HAP-1 (cell line): ENCODE results near the gene PWWP2A.
"Not testable (repeated sequence)": the region's sequence is repeated elsewhere in the genome, so short reads cannot be mapped to it uniquely, and the experiment has no call there.

ENCODE experiments used
- DNase-seq, 2 experiments: peaks; one replicate each; pipeline ENCODE4 v3.0.0-alpha.2; 2016 to 2020; ENCODE audit warnings: low spot score in 2 of 2
- H3K27me3 ChIP-seq: fragments of 250-450 bp; sonication (Bioruptor Pico); 2 replicates; pipeline ENCODE4 v1.5.1; 2020; ENCODE audit warnings: low read depth, mild to moderate bottlenecking, moderate library complexity
- H3K36me3 ChIP-seq: fragments of 250-450 bp; sonication (Bioruptor Pico); replicated peaks from 2 replicates; pipeline ENCODE4 v1.5.1; 2020; ENCODE audit warnings: mild to moderate bottlenecking
- H3K4me1 ChIP-seq: fragments of 250-450 bp; sonication (Bioruptor Pico); 2 replicates; pipeline ENCODE4 v1.5.1; 2020; ENCODE audit warnings: mild to moderate bottlenecking
- H3K4me3 ChIP-seq: fragments of 250-450 bp; sonication (Bioruptor Pico); 2 replicates; pipeline ENCODE4 v1.5.1; 2020; ENCODE audit warnings: mild to moderate bottlenecking, moderate library complexity
- H3K9me3 ChIP-seq: fragments of 250-450 bp; sonication (Bioruptor Pico); 2 replicates; pipeline ENCODE4 v1.5.1; 2020; ENCODE audit warnings: mild to moderate bottlenecking, moderate library complexity
- in situ Hi-C: fragments of 300-500 bp; cut with MboI; formaldehyde crosslinking; loops from 3 replicates; pipeline ENCODE4 v1.14.3; 2020; ENCODE audit warnings: low sequenced_read_pairs, inconsistent platforms, mixed read lengths

The PWWP2A gene

DNA sequence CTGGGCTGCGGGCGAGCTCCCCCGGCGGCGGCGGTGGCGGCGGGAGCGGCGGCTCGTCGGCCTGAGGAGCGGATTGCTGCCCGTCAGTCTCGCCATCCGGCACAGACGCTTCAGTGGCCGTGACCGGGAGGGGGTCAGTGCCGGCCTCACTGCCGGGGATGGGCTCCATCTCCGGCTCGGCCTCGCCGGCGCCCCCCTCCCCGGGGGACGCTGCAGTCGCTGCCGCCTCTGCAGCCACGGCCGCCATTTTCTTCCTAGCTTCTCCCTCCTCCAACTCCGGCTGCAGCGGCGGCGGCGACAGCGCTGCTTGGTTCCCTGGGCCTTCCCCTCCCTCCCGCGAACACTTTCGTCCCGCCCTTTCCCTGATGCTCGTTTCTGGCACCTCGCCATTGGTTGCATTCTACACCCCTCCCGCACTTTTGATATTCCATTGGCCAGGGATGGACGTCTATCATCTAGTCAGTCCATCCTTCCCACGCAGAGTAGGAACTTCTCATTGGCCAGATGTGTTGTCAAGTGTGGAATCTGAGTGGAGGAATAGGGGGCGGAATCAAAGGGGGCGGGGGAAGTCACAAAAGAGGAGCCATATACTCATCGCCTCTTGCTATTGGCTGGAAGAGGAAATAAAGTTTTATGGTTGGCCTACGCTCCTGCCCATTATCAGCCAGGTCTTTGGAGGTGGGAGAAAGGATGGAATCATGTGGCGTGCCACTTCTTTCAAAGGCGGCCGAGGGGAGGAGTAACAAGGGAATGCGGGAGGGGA is at the start of gene PWWP2A:
TSS of gene PWWP2A (minus strand) at position 309 of the 763 bp plus-strand sequence. CDS start at position 247, 62 bp downstream.
- Histone ChIP-seq H3K4me3 (peak within 1 kb of the TSS; percentile 84), H3K4me1 (no peaks in the 10 kb centered on the region), H3K27me3 (no peaks in the 10 kb centered on the region), H3K9me3 (no peaks in the 10 kb centered on the region), H3K36me3 (peaks cover 17% of the 10 kb centered on the region)
- in situ Hi-C loops: no loop called here
- peak; percentile 99 for DNase-seq

DNA sequence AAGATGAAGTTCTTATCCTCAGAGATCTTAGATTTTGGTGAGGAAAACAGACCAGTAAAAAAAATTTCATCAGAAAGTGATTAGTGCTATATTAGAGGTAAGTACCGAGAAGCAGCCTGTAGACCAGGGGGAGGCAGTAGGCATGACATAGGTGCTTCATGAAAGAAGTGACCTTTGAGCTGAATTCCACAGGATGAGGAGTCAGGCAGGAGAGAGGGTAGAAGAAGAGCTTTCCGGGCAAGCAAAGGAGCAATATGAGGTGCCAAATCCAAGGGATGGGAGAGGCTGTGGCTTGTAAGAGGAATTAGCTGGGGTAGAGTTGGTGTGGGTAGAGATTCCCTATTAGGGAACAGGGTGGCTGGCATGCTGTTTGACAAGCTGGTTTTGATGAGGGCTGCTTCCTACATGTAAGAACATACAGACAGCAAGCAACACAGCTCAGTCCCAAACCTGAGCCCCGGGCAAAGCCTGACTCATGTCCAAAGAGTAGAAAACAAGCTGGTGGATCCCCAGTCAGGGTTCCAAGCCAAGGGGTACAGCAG is 48.4 kb upstream of the PWWP2A start:
- H3K27me3 ChIP-seq: no peaks in the 10 kb centered on the region
- H3K36me3 ChIP-seq: no peaks in the 10 kb centered on the region
- peaks cover 25% of the 10 kb centered on the region for H3K4me1 ChIP-seq
- no peak for DNase-seq
- no peak overlapping the region for H3K4me3 ChIP-seq
- in situ Hi-C loops: no loop called here
- no peaks in the 10 kb centered on the region for H3K9me3 ChIP-seq

- in situ Hi-C loops: no loop called here
- no peaks in the 10 kb centered on the region for H3K27me3 ChIP-seq
- no peaks in the 10 kb centered on the region for H3K36me3 ChIP-seq
- DNase-seq: no peak
- peaks cover 25% of the 10 kb centered on the region for H3K4me1 ChIP-seq
- H3K4me3 ChIP-seq: no peak overlapping the region
- H3K9me3 ChIP-seq: no peaks in the 10 kb centered on the region
Observed at GRCh38 chr5:160166973-160167623, 47.8 kb upstream of the PWWP2A start.

GRCh38 chr5:160166069-160166972 is 47.1 kb upstream of the PWWP2A start:
- Histone ChIP-seq H3K4me1 (peaks cover 22% of the 10 kb centered on the region), H3K4me3 (no peak overlapping the region)
- in situ Hi-C loops: no loop called here

DNA sequence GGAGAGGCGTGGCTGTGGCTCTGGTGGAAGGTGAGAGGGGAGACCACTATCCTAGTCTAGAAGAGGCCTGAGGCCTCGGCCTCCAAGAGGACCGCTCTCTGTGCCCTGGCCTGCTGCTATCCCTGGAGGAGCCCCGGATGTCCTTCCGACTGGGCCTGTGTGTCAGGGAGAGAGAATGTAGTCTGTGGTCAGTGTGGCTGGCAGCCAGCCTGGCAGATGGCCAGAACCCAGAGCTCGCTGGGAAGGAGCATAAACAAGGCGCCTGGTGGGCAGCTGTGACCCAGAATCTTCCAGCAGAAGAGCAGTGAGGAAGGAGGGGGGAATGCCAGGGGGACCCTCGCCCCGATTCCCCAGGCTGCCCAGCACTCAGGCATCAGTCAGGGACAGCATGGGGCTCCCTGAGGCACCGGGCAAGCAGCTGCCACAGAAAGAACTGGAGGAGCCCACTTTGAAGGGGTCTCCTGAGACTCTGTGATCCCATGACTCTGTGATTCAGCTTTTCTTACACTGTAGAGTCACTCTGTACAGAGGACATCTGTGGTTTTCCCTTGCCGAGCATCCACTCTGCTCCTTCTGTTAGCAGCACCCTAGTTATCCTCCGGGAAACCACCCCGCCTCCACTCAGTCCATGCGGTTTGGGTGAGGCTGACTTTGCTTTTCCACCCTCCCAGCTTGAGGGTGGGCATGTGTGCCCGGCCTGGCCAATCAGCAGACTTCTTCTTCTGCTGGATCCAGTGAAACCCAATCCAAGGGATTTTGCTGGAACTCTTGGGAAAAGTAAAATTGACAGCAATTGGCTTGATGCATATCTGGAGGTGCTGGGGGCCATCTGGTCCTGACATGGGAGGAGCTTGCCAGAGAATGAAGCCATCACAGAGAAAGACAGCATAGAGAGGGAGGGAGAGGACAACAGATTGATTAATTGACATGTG is 46.2 kb upstream of the PWWP2A start:
- Histone ChIP-seq H3K4me1 (peaks cover 27% of the 10 kb centered on the region), H3K9me3 (no peaks in the 10 kb centered on the region), H3K4me3 (no peak overlapping the region), H3K36me3 (no peaks in the 10 kb centered on the region), H3K27me3 (no peaks in the 10 kb centered on the region)
- DNase-seq: peak; percentile 67 to 73
- in situ Hi-C loops: no loop called here

More at GRCh38 chr5:160166069-160166972, 47.1 kb upstream of the PWWP2A start:
- peak; percentile 63 to 95 for DNase-seq
- Histone ChIP-seq H3K36me3 (no peaks in the 10 kb centered on the region), H3K9me3 (no peaks in the 10 kb centered on the region), H3K27me3 (no peaks in the 10 kb centered on the region)

DNA sequence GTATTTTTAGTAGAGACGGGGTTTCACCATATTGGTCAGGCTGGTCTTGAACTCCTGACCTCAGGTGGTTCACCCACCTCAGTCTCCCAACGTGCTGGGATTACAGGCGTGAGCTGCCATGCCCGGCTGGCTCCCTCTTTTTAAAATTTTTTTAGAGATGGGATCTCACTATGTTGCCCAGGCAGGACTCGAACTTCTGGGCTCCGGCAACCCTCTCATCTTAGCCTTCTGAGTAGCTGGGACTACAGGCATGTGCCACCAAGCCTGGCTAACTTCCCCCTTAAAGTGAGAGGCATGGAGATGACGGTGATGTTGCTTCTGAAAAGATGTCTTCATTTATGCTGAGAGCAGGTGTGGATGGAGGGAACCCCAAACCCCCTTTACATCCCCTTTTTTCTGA is 43.7 kb upstream of the PWWP2A start:
- Histone ChIP-seq H3K4me3 (no peak overlapping the region), H3K9me3 (no peaks in the 10 kb centered on the region), H3K27me3 (no peaks in the 10 kb centered on the region), H3K36me3 (no peaks in the 10 kb centered on the region), H3K4me1 (peaks cover 33% of the 10 kb centered on the region)
- in situ Hi-C loops: no loop called here
- no peak for DNase-seq

GRCh38 chr5:160161626-160162025 is 42.4 kb upstream of the PWWP2A start:
- Histone ChIP-seq H3K9me3 (no peaks in the 10 kb centered on the region), H3K4me3 (no peak overlapping the region), H3K4me1 (peaks cover 28% of the 10 kb centered on the region), H3K36me3 (no peaks in the 10 kb centered on the region), H3K27me3 (no peaks in the 10 kb centered on the region)
- in situ Hi-C loops: no loop called here
- DNase-seq: no peak

DNA sequence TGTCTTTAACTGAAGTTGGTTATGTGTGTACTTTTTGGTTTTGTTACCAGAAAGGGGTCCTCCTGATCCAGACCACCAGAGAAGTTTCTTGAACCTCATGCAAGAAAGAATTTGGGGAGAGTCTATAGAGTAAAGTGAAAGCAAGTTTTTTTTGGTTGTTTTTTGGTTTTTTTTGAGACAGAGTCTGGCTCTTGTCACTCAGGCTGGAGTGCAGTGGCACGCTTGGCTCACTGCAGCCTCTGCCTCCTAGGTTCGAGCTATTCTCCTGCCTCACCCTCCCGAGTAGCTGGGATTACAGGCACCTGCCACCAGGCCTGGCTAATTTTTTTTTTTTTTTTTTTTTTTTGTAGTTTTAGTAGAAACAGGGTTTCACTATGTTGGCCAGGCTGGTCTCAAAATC is 41.6 kb upstream of the PWWP2A start:
- H3K36me3 ChIP-seq, in situ Hi-C loops, H3K9me3 ChIP-seq, H3K4me3 ChIP-seq, DNase-seq, H3K27me3 ChIP-seq: not testable (repeated sequence)
- H3K4me1 ChIP-seq: peaks cover 21% of the 10 kb centered on the region

DNA sequence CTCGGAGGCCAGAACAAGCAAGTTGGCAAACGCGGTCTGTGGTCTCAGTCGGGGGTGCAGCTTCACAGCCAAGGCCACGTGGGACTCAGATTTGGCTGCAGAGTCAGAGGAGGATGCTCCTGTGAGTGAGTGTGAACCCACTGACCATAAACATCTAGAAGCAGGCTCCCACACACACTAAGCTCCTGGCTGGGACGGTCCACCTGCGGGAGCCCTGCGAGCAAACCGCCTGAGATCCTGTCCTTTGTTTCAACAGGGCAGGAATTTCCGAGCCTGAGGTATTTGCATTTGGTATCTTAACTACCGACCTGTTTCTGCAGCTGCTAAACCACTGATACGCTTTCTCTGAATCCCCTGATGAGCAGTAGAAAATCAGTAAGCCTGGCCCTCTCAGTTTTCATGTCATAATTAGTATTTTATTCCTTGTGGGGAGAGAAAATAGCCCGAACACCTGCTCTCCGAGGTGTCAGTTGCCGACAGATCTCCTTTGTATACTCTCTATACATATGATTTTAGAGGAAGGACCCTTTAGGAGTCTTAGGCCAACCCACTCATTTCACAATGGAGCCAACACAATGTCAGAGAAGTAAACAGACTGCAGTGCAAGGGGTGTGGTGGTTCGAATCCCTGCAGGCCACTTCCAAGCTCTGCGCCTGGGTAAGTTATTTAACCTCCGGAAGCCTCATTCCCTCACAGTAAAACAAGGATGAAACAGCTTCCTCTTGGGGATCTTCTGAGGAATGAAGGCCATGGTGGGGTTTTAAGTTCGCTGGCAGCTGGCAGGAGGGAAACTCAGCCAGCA is 40.9 kb upstream of the PWWP2A start:
- peak; percentile 41 to 58 for DNase-seq
- no peaks in the 10 kb centered on the region for H3K9me3 ChIP-seq
- H3K4me3 ChIP-seq: no peak overlapping the region
- no peaks in the 10 kb centered on the region for H3K27me3 ChIP-seq
- H3K36me3 ChIP-seq: no peaks in the 10 kb centered on the region
- in situ Hi-C loops: no loop called here
- peaks cover 15% of the 10 kb centered on the region for H3K4me1 ChIP-seq

DNA sequence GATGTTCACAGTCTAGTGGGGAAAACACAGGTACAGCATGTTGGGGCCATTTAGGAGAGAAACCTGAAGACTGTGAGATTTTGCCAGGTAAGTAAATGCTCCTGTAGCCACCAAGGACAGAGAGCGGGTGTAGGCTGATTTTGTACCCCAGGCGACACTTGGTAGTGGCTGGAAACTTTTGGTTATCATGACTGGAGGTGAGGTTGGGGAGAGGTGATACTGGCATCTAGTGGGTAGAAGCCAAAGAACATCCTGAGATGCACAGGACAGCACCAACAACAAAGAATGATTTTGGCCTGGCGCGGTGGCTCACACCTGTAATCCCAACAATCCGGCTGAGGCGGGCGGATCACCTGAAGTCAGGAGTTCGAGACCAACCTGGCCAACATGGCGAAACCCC is 38.8 kb upstream of the PWWP2A start:
- Histone ChIP-seq H3K4me1 (peaks cover 11% of the 10 kb centered on the region), H3K4me3 (no peak overlapping the region), H3K36me3 (no peaks in the 10 kb centered on the region), H3K27me3 (no peaks in the 10 kb centered on the region), H3K9me3 (no peaks in the 10 kb centered on the region)
- in situ Hi-C loops: no loop called here
- no peak for DNase-seq

- H3K9me3 ChIP-seq: no peaks in the 10 kb centered on the region
- H3K27me3 ChIP-seq: no peaks in the 10 kb centered on the region; the same call in 1 of the 2 replicates
- H3K36me3 ChIP-seq: no peaks in the 10 kb centered on the region
- in situ Hi-C loops: no loop called here
- no peak for DNase-seq
- H3K4me3 ChIP-seq: no peak overlapping the region
- H3K4me1 ChIP-seq: peaks cover 3% of the 10 kb centered on the region
Observed at GRCh38 chr5:160155017-160155750, 35.9 kb upstream of the PWWP2A start.

- no peak for DNase-seq
- no peaks in the 10 kb centered on the region for H3K4me1 ChIP-seq
- in situ Hi-C loops: no loop called here
- H3K9me3 ChIP-seq: no peaks in the 10 kb centered on the region
- H3K4me3 ChIP-seq: no peak overlapping the region
- H3K27me3 ChIP-seq: no peaks in the 10 kb centered on the region; the same call in 1 of the 2 replicates
- H3K36me3 ChIP-seq: no peaks in the 10 kb centered on the region
Observed at GRCh38 chr5:160152901-160153300, 33.7 kb upstream of the PWWP2A start.
